NB4 (cell line): ENCODE measurements around the gene CAPSL.

Experiments used
- CTCF ChIP-seq: IDR thresholded peaks from one replicate; pipeline ENCODE4 v1.5.1; 2012; ENCODE audit warnings: low read depth, low read length
- POLR2A ChIP-seq: IDR thresholded peaks from 2 replicates; pipeline ENCODE4 v1.6.1; 2011; ENCODE audit warnings: mild to moderate bottlenecking; ENCODE audit not compliant: insufficient read length; ENCODE audit errors: extremely low read depth

DNA sequence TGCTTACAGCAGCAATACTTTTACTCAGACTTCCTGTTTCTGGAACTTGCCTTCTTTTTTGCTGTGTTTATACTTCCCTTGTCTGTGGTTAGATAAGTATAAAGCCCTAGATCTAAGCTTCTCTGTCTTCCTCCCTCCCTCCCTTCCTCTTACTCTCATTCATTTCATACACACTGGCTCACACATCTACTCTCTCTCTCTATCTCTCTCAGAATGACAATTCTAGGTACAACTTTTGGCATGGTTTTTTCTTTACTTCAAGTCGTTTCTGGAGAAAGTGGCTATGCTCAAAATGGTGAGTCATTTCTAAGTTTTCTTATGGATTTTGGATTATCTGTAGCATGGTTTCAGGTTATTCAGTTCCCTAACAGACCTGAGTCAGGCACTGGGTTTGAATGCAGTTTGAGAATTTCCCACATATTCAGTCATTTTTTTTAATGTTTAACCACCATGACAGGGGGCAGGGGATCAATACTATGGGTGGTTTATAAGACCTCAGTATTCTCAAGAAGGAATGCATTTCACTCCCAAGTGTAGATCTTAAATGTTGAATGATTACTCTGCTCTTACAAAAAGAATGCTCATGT, 81.6 kb downstream of the CAPSL start, which contains the start of gene IL7R:
- no peak for TF ChIP-seq CTCF
- TF ChIP-seq POLR2A, result no peak
